ENCODE measurements around the gene MAPKAPK3. TPM values are rescaled to one million over a fixed set of nuclear protein-coding genes. Genes with fewer than 3 reads are reported as not detected.

Gene MAPKAPK3
- total RNA-seq, result 2.9 TPM

- no peak for DNase-seq (ENCODE audit: low spot score in 2 of 2)
Measured at GRCh38 chr3:50617096-50617791, at the start of gene MAPKAPK3. MAPKAPK3 (plus strand) TSS chr3:50617151; CDS start chr3:50617566, 415 bp downstream.

DNA sequence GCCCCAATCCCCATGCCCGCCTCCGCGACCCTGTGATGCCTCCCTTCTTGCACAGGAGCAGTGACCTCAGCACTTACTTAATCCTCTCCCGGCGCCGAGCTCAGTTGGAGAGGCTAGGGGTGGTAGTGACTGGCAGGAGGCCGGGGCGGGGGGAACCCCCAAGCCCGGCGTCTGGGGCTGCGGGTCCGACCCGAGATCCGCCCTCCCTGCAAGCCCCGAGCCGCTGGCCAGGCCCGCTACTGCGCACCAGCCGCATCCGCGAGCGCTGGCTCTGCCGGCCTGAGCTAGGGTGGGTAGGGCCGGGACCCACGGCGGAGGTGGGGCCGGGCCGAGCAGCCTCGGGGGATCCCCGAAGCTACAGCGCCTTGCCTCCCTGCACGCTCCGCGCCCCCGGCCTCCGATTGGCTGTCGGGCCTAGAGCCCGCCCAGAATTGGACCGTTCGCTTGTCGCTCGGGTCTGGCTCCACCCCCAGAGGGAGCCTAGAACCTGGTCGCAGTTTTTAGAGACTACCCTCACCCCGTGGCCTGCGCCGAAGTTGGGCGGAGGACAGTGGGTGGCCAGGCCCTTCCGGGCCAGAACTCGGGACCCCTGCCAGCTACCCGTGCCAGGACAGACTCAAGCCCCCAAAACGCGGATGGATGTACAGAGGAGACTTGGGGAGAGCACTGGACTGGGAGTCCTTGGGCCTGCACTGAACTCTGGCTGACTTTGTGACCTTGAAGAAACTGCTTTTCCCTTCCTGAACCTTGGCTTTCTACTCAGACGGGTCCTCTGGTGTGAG is 49.4 kb upstream of the MAPKAPK3 start, which contains the start of gene C3orf18:
TSS of gene C3orf18 (minus strand) at position 362 of the 782 bp plus-strand sequence. CDS start 2,048 bp downstream, outside the sequence.
- FAIRE-seq (no peak), DNase-seq (ENCODE audit: low spot score in 2 of 2) (peak; percentile 97 to 99)

More at GRCh38 chr3:50617096-50617791, at the start of gene MAPKAPK3:
- FAIRE-seq, result no peak

DNA sequence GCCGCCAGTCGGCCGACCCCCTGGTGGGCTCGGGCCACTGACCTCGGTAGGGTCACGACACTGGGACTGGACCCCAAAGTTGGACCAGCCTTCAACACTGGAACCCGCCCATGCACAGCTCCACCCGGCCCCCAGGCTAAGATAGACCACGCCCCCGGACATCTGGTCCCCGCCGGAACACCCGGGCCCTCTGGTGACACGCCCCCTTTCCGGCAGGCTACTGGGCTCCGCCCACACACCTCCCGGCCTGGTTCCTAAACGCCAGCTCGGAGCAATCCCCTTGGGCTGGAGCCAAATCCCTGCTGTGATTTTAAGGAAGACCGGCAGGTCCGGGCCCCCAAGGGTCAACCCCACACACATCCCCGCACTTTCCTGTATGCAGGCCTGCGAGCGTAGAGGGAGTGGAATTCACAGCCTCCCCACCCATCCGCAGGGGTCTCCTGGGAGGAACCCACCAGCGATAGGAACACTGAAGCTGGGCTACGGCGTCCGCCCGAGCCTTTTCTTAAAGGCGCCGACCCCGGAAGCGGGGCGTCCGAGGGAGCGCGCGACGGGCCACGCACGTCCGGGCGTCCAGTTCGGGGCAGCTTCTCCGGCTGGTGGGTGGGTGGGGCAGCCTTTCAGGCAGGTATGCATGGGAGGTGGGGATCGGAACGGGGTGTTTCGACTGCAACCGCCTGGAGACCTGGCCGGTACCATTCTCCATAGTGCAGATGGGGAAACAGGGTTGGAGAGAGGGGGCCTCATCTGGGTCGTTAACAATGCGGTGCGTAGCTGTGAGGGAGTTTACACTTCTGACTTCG is 47.8 kb upstream of the MAPKAPK3 start, which contains the start of gene HEMK1:
TSS of gene HEMK1 (plus strand) at position 576 of the 803 bp plus-strand sequence. CDS start 1,583 bp downstream, outside the sequence.
- FAIRE-seq, result no peak
- DNase-seq (ENCODE audit: low spot score in 2 of 2), result peak; percentile 96 to 98

DNA sequence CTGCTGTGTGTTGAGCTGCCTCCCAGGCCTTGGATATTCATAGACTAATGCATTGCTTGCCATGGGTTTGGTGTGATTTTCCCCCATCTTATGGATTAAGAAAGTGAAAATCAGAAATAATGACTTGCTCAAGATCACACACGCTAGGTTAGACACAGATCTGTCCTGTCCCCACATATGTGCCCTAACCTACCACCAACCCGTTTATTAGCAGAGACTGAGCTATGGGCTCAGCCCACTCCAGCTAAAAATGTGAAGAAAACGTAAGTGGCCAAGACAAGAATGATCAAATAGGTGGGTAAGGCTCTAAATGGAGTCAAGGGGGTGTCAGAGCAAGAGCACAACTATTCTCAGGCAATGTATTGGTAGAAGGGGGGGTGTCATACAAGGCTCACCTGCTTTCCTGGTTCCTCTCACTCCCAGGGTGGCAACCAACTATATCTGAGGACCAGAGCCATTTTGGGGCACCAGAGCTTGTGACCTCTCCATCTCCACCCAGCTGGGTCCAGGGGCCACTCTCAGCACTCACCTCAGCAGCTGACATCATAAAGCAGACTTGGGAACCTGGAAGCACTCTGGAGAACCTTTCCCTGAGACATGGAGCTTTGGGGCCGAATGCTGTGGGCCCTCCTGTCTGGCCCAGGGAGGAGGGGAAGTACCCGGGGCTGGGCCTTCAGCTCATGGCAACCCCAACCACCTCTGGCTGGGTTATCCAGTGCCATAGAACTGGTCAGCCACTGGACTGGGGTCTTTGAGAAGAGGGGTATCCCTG is 46.3 kb upstream of the MAPKAPK3 start:
- DNase-seq (ENCODE audit: low spot score in 2 of 2) (no peak), FAIRE-seq (no peak)

- FAIRE-seq, result no peak
- no peak for DNase-seq (ENCODE audit: low spot score in 2 of 2)
Measured at GRCh38 chr3:50571486-50571885, 45.5 kb upstream of the MAPKAPK3 start.

GRCh38 chr3:50572158-50572557 is 44.8 kb upstream of the MAPKAPK3 start:
- peak; percentile 63 to 80 for DNase-seq (ENCODE audit: low spot score in 2 of 2)

GRCh38 chr3:50572801-50573371 is 44.1 kb upstream of the MAPKAPK3 start:
- FAIRE-seq (no peak), DNase-seq (ENCODE audit: low spot score in 2 of 2) (no peak)

More at GRCh38 chr3:50572158-50572557, 44.8 kb upstream of the MAPKAPK3 start:
- no peak for FAIRE-seq

- DNase-seq (ENCODE audit: low spot score in 2 of 2) (no peak), FAIRE-seq (no peak)
Measured at GRCh38 chr3:50573566-50574443, 43.1 kb upstream of the MAPKAPK3 start.

DNA sequence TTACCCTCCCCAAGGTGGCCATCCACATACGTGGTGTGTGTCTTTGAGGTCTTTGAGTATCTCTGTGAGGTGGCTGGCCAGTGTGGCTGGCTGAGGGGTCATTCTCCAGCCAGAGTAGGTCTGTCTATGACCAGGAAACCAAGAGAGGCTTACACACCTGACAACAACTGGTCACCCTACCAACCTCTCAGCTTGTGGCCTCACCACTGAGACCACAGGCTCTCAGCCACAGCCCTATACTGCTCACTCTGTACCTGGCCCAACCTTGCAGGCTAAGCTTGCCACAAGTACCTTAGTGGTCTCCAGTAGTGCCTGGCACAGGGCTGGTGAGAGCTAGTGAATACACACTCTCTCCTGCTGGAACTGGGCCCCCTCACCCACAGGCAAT is 42.5 kb upstream of the MAPKAPK3 start:
- FAIRE-seq, result no peak

DNA sequence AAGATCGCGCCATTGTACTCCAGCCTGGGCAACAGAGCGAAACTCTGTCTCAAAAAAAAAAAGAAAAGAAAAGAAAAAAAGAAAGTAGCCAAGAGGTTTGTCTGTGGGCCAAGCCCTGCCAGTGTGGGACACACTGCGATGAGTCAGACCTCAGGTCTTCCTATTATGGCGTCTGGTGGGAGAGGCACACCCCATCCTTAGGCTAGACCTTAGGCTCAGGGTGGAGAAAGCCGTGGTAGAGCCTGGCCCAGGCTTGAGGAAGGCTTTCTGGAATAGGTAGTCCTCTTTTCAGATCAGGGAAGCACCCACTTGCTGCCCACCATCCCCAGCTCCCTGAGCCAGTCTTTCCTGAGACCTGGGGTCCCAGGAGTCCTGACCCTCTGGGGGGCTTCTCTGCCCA is 41.6 kb upstream of the MAPKAPK3 start:
- no peak for DNase-seq (ENCODE audit: low spot score in 2 of 2)
- FAIRE-seq, result no peak

More for the DNA sequence above, 42.5 kb upstream of the MAPKAPK3 start:
- DNase-seq (ENCODE audit: low spot score in 2 of 2), result no peak

DNA sequence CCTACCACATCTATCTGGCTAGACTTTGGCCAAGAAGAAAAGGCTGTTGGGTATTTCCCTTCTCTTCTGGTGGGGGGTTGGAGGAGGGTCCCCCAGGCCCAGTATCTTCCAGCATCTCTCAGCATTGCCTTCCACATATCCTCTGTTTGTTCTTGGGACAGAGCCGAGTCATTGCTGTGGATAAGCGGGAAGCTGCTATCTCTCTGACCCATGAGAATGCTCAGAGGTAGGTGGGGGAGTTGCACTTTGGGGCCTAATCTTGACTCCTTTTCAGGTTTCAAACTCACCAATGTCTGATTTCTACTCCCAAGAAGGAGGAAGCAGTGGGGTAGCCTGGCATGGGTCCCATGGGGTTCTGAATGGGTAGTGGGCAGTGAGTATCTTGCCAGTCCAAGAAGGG is 39.6 kb upstream of the MAPKAPK3 start:
- no peak for DNase-seq (ENCODE audit: low spot score in 2 of 2)
- no peak for FAIRE-seq

DNA sequence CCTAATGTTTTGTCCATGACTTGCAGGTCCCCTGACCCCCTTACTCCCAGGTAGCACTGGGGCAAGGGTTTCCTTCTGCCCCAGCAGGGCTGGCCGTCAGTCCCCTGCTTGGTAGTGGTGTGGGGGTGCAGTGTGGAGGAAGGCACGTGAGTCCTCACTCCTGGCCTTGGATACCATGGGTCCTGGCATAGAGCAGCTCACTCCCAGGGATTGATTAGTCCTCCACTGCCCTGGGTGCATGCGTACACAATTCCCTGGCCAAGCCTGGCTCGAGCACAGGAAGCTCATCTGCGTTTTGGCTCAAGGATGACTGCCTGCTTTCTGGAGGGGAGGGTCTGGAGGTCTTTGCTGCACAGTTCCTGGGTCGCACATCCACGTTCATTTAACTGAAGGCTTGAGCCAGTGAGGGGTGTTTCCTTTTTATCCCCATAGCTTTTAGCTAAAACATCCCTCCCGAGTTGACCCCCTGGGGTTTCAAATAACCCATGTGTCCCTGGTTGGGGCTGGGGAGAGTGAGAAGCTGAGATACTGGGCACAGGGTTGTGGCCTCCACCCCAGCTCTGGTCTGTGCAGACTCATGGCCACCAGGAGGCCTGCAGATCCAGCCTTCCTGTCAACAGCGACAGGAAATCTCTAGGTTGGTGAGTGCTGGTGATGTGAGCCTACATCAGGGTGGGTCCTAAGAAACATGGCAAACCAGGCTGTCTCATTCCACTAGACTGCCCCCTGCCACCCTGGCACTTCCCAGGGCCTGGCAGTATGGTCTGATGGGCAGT is 36.1 kb upstream of the MAPKAPK3 start:
- FAIRE-seq (no peak), DNase-seq (ENCODE audit: low spot score in 2 of 2) (no peak)

GRCh38 chr3:50581459-50581842 is 35.5 kb upstream of the MAPKAPK3 start:
- FAIRE-seq (no peak), DNase-seq (ENCODE audit: low spot score in 2 of 2) (no peak)

GRCh38 chr3:50582083-50582482 is 34.9 kb upstream of the MAPKAPK3 start:
- FAIRE-seq (no peak), DNase-seq (ENCODE audit: low spot score in 2 of 2) (no peak)

DNA sequence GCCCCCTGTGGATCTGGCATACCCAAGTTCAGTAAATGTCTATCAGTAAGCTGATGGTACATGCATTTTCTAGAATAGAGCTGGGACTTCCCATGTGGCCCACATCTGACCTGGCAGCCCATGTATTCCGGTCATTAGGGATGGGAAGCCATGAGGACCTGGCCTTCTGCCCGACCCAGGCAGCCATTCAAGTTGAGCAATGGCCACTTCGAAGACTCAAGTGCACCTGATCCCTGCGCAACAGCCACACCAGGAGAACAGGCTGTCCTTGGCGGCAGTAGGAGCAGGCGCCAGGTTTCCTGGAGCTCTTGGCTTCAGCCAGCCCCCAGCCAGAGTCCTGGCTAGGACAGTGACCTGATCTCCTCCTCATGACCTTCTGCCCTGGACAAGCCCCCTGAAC is 33.1 kb upstream of the MAPKAPK3 start:
- DNase-seq (ENCODE audit: low spot score in 2 of 2) (no peak), FAIRE-seq (no peak)

- DNase-seq (ENCODE audit: low spot score in 2 of 2) (no peak), FAIRE-seq (no peak)
Measured at GRCh38 chr3:50584391-50584790, 32.6 kb upstream of the MAPKAPK3 start.

DNA sequence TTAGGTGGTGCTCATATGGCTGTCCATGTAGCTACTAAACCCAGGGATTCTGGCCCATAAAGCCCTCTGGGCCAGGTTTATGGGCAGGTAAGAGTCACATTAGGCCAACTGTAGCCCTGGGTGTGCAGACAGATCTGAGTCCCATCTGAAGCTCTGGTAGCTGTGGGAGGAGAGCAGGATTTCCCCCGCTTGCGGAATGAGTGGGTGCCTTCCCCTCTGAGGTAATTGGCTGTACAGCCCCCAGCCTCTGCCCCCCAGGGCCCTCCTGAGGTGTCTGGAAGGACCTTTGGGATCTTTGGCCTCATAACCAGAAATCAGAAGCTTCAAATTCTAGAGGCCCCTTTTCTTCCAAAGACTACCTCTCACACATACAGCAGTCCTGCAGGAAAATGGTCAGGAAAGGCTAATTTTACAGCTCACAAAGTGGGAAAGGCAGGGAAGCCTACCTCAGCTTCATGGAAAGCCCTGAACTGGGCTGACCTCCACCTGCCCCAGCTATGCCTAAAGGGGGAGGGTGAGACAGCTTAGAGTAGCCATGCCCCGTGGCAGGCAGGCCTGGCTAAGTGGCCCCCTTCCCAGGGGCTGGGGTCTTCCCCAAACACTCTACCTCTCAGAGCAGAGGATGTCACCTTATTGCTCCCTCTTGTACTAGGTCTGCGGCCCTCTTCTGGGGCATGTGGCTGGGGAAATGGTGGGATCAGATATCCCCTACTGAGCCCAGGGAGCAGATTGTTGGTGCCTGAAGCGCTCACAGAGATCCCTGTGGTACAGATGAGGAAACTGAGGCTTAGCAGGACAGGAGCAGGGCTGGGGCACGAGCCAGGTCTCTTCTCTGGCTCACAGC is 30.8 kb upstream of the MAPKAPK3 start:
- FAIRE-seq (no peak), DNase-seq (ENCODE audit: low spot score in 2 of 2) (no peak)

All from frontal cortex (tissue), 4 donors.